NCI-H526 treated with DMSO at 0.1 percent for 48 hours (cell line): ENCODE measurements around the gene SHROOM2.
A peak's percentile ranks its signal among the peaks of the same experiment; 100 is the strongest.

ENCODE experiments used
- DNase-seq: peaks from one replicate; lab custom pipeline; 2025; lab: John Stamatoyannopoulos, UW

The SHROOM2 gene

GRCh38 chrX:9864011-9864410, 77.8 kb downstream of the SHROOM2 start:
- no peak for DNase-seq

- DNase-seq = no peak
Measured at GRCh38 chrX:9865804-9866472, 79.7 kb downstream of the SHROOM2 start.

- no peak for DNase-seq
Measured at GRCh38 chrX:9866633-9867032, 80.4 kb downstream of the SHROOM2 start.

- no peak for DNase-seq
Measured at GRCh38 chrX:9867226-9867625, 81.0 kb downstream of the SHROOM2 start.

- no peak for DNase-seq
Measured at GRCh38 chrX:9867753-9868152, 81.5 kb downstream of the SHROOM2 start.

GRCh38 chrX:9871701-9872268, 85.6 kb downstream of the SHROOM2 start:
- no peak for DNase-seq

GRCh38 chrX:9873360-9873759, 87.1 kb downstream of the SHROOM2 start:
- DNase-seq = no peak

- peak; percentile 34 for DNase-seq
Measured at GRCh38 chrX:9873952-9874351, 87.7 kb downstream of the SHROOM2 start.

- DNase-seq = no peak
Measured at GRCh38 chrX:9874483-9874882, 88.3 kb downstream of the SHROOM2 start.

- no peak for DNase-seq
Measured at GRCh38 chrX:9875801-9876200, 89.6 kb downstream of the SHROOM2 start.

GRCh38 chrX:9876201-9876600, 90.0 kb downstream of the SHROOM2 start:
- DNase-seq = no peak

- no peak for DNase-seq
Measured at GRCh38 chrX:9878146-9878820, 92.1 kb downstream of the SHROOM2 start.

GRCh38 chrX:9880237-9880636, 94.0 kb downstream of the SHROOM2 start:
- no peak for DNase-seq

GRCh38 chrX:9880870-9881269, 94.6 kb downstream of the SHROOM2 start:
- DNase-seq = no peak

- no peak for DNase-seq
Measured at GRCh38 chrX:9882669-9883446, 96.6 kb downstream of the SHROOM2 start.

GRCh38 chrX:9884031-9884779, 98.0 kb downstream of the SHROOM2 start:
- DNase-seq = no peak

- peak; percentile 58 for DNase-seq
Measured at GRCh38 chrX:9885150-9885549, 98.9 kb downstream of the SHROOM2 start.

GRCh38 chrX:9887659-9888297, 101.5 kb downstream of the SHROOM2 start:
- no peak for DNase-seq

- DNase-seq = no peak
Measured at GRCh38 chrX:9888953-9889470, 102.8 kb downstream of the SHROOM2 start.

- DNase-seq = no peak
Measured at GRCh38 chrX:9890681-9891091, 104.5 kb downstream of the SHROOM2 start.

GRCh38 chrX:9895225-9895912, 109.1 kb downstream of the SHROOM2 start:
- DNase-seq = no peak
